Measurements from ENCODE around the gene GOLPH3L.

DNA sequence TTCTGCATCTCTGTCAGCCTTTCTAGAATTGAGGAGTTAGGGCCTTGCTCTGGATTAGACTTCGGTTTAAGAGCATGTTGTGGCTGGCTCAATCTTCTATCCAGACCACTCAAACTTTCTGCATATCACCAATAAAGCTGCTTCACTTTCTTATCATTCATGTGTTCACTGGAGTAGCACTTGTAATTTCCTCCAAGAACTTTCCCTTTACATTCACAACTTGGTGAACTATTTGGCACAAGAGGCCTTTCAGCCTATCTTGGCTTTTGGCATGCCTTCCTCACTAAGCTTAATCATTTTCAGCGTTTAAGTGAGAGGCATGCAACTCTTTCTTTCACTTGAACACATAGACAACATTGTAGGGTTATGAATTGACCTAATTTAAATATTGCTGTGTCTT is 27.4 kb upstream of the GOLPH3L start:
- TF ChIP-seq, protein P1, sequence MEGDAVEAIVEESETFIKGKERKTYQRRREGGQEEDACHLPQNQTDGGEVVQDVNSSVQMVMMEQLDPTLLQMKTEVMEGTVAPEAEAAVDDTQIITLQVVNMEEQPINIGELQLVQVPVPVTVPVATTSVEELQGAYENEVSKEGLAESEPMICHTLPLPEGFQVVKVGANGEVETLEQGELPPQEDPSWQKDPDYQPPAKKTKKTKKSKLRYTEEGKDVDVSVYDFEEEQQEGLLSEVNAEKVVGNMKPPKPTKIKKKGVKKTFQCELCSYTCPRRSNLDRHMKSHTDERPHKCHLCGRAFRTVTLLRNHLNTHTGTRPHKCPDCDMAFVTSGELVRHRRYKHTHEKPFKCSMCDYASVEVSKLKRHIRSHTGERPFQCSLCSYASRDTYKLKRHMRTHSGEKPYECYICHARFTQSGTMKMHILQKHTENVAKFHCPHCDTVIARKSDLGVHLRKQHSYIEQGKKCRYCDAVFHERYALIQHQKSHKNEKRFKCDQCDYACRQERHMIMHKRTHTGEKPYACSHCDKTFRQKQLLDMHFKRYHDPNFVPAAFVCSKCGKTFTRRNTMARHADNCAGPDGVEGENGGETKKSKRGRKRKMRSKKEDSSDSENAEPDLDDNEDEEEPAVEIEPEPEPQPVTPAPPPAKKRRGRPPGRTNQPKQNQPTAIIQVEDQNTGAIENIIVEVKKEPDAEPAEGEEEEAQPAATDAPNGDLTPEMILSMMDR (IDR thresholded peaks at IDR 0.05), result no peak
- TF ChIP-seq POLR2A (IDR thresholded peaks at IDR 0.05) (no peak), POLR2AphosphoS5 (IDR thresholded peaks at IDR 0.05) (no peak), EP300 (IDR thresholded peaks at IDR 0.05) (no peak)

Measured in suprapubic skin (tissue), 4 donors.